ENCODE results near the gene ZNF622.

DNA sequence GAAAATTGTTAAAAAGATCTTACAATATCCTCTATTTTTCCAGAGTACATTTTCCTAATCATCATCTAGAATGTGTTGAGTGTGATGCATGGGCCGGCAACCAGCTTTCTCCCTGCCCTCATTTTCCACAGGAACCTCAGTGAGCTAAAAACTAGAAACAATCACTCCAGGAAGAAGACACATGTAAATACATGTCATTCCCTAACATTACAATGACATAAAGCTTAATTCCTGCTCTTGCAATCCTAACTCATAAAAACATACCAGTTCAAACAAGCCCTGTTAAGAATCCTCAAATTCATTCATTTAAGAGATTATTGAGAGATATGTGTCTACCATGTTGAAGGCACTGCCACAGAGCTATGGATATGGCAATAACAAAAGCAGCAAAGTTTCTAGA is 18.5 kb upstream of the ZNF622 start:
- no peak for TF ChIP-seq POLR2AphosphoS5 (IDR thresholded peaks at IDR 0.05)
- TF ChIP-seq, protein P1, sequence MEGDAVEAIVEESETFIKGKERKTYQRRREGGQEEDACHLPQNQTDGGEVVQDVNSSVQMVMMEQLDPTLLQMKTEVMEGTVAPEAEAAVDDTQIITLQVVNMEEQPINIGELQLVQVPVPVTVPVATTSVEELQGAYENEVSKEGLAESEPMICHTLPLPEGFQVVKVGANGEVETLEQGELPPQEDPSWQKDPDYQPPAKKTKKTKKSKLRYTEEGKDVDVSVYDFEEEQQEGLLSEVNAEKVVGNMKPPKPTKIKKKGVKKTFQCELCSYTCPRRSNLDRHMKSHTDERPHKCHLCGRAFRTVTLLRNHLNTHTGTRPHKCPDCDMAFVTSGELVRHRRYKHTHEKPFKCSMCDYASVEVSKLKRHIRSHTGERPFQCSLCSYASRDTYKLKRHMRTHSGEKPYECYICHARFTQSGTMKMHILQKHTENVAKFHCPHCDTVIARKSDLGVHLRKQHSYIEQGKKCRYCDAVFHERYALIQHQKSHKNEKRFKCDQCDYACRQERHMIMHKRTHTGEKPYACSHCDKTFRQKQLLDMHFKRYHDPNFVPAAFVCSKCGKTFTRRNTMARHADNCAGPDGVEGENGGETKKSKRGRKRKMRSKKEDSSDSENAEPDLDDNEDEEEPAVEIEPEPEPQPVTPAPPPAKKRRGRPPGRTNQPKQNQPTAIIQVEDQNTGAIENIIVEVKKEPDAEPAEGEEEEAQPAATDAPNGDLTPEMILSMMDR (IDR thresholded peaks at IDR 0.05): no peak
